Measurements from ENCODE around the gene HLA-G.

- no peak for TF ChIP-seq POLR2A (IDR thresholded peaks at IDR 0.05; ENCODE audit: low read length)
- no peak for TF ChIP-seq GATA1 (IDR thresholded peaks at IDR 0.05; ENCODE audit: low read depth, low read length)
These were observed 12.3 kb downstream of the HLA-G start for GRCh38 chr6:29839917-29840316.
